Retina (tissue), 1 donor: ENCODE results near the gene COL6A1.

Experiments
- DNase-seq: peaks from one replicate; pipeline ENCODE4 v3.0.0-alpha.2; 2016

Gene COL6A1

GRCh38 chr21:45981151-45982091, at the start of gene COL6A1:
Gene COL6A1 (plus strand): TSS chr21:45981770. CDS start chr21:45981851, 81 bp downstream.
- peak; percentile 92 for DNase-seq

DNA sequence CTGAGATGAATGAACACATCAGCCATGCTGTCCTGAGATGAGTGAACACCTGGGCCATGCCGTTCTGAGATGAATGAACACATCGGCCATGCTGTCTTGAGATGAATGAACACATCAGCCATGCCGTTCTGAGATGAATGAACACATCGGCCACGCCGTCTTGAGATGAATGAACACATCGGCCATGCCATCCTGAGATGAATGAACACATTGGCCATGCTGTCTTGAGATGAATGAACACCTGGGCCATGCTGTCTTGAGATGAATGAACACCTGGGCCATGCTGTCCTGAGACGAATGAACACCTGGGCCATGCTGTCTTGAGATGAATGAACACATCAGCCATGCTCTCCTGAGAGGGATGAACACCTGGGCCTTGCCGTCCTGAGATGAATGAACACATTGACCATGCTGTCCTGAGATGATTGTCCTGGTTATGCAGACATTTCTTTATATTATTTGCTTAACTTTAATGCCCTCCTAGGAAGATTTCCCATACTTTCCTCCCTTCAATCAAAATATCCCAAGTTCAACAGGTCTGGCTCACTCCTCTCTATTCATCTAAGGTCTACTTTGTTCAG, 48.6 kb upstream of the COL6A1 start:
- DNase-seq = no peak

GRCh38 chr21:45934085-45934484, 47.5 kb upstream of the COL6A1 start:
- DNase-seq = no peak

- DNase-seq = no peak
Observed at GRCh38 chr21:45934554-45934953, 47.0 kb upstream of the COL6A1 start.

GRCh38 chr21:45935628-45936027, 45.9 kb upstream of the COL6A1 start:
- no peak for DNase-seq

GRCh38 chr21:45937721-45938452, 43.7 kb upstream of the COL6A1 start:
- no peak for DNase-seq

- DNase-seq = no peak
Observed at GRCh38 chr21:45938453-45938755, 43.2 kb upstream of the COL6A1 start.

DNA sequence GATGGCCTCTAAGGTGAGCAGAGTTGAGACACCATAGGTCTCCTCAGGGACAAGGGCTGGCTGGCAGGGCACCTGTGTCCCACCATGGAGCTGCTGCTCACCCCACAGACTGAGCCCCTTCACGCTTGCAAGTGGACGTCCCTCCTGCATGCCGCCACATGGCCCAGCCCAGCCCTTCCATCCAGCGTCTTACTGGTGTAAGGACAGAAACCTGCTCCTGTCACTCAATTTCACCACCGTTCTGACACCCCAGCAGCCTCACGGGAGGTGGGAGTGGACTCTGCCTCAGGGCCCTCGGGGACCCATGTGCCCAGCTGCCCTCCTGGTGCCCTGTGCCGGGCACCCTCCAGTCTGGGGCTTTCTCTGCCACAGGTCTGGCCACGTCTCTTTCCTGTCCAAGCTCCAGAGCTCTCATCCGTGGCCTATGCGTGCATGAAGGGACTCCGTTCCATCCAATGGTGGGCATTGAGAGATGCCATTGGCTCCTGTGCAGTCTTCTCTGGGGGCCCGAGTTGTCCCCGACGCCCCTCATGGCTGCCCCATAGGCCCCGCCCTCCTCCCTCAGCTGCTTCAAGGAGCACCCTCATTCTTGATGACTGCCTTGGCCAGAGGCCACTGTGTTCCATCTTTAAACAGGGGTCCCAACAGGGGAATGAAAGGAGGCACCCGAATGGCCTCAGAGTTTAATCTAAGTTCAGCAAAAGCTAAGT, 42.6 kb upstream of the COL6A1 start:
- DNase-seq = no peak

DNA sequence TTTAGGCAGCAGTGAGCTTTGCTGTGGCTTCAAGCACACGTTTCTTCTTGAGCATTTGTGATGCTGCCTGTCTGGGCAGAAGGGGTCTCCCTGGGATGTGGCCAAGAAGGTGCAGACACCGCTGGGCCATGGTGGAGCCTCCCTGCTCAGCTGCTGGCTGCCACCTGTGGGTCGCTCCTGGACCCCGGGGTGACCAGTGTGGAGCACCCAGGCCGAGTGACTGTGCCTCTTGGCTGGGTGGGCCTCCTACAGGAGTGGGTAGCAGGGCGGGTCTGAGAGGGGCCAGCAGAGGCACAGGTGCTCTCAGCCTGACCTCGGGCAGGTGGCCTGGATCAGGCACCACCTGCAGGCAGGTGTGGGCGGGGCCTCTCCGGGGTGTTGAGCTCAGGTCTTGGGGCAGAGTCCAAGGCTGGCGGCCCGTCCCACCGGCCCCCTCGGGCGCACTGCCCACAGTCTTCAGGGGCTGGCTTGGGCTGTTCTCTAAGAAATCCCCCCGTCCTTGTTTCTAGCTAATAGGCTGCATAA, 42.0 kb upstream of the COL6A1 start:
- no peak for DNase-seq

DNA sequence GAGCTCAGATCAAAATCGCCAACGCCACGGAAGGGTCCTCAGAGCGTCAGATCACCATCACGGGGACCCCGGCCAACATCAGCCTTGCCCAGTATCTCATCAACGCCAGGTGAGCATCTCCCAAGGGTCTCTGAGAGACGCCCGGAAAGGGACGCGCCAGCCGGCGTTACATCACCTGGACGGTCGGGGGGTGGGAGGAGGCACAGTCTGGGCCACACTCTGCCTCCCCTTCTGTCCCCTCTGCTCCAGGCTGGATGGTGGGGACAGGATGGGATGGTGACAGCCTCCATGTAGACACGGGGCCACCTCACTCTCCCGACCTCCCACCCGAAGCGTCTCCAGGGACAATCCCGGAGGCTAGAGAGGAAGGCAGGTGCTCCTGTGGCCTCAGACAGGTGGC, 41.5 kb upstream of the COL6A1 start:
- DNase-seq = no peak

DNA sequence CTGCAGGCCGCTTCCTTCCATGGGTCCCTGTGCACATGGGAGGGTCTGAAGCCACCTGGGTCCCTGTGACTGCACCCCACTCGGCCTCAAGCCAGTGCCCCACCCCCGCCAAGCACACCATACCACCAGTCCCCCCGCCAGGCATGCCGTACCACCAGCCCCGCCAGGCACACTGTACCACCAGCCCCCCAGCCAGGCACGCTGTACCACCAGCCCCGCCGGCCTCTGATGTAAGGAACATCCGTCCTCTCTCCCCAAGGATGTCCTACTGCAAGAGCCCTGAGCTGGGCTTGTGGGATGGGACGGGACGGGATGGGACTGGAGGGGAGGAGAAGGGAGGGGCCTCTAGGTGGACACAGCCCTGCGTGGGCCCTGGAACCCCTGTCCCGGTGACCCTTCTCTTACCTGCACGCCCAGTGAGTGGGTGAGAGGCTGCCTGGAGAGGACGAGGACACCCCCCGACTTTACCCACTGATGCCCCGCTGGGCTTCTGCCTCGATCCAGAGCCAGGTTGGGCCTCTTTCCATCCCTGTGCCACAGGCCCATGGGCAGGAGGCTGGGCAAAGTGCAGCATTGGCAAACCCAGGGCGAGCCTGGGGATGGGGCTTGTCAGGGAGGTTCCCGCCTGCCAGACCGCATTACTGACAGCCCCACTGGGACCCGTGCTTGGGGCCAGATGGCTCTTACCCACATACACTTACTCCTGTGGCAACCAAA, 40.8 kb upstream of the COL6A1 start:
- DNase-seq = no peak

DNA sequence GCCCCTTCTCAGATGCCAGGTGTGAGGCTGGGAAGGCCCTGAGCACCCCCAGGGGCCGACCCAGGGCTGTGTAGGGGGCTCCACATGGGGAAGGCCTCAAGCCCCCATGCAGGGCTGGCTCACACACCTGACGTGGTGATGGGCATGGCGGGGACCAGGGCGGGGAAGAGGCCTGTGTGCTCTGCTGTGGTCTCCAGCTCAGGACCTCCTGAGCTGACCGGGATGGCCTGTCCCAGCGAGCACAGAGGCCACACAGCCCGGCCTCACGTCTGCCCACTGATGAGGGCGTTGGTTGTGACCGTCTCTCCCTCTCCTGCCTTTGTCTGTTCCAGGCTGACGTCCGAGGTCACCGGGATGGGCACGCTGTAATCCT, 40.2 kb upstream of the COL6A1 start:
- no peak for DNase-seq

DNA sequence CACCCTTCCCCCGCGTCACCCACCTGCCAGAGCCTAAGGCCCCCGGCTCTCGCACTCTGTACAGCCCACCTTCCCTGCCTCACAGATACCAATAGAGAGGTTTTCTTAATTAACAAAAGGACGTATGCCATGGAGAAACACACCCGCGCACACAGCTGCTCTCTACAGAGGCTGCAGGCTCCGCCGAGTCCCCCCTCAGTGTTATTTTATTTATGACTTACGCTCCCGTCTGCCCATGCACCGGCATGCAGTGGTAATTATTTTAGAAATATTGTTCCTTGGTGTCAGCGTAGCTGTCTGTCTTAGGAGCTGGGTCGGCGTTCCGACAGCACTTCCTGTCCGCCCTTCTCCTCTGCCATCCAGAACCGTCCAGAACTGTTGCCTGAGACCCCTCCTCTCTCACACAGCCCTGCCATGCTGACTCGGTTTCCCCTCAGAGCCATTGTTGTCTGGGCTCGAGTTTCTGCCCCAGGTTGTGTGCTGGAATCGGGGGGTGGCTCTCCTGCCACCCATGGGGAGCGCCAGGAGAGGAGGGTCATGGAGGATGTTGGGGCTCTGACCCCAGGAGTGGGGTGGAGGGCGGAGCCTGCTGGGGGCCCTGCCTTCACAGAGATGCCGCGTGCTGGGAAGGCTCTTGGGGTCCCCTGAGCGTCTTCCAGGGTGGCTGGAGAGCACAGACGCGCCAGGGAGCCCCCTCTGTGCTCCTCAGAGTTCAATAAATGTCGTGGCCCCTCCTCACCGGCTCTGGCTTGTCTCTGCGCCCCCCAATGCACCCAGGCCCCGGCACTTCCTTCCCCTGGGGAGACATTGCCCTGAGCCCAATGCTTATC, 39.6 kb upstream of the COL6A1 start:
- no peak for DNase-seq

- DNase-seq = no peak
Observed at GRCh38 chr21:45942755-45943629, 38.6 kb upstream of the COL6A1 start.

GRCh38 chr21:45943630-45944540, 37.7 kb upstream of the COL6A1 start:
- DNase-seq = no peak

DNA sequence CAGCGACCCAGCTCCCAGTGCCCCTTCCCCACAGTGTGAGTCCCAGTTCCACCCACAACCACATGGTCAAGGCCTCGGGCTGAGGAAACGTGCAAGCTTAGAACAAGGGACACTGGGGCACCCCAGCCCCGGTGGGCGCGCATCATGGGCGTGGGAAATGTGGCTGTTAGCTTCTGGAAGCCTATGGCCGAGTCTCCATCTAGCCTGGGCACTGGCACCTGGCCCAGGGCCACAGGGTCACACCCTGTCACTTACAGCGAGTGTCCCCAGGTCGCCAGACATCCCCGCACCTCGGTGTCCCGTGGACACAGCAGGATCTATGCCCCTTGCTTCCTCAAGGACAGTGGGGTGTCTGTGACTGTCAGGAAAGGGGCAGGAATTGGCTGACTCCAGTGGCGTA, 37.0 kb upstream of the COL6A1 start:
- no peak for DNase-seq

DNA sequence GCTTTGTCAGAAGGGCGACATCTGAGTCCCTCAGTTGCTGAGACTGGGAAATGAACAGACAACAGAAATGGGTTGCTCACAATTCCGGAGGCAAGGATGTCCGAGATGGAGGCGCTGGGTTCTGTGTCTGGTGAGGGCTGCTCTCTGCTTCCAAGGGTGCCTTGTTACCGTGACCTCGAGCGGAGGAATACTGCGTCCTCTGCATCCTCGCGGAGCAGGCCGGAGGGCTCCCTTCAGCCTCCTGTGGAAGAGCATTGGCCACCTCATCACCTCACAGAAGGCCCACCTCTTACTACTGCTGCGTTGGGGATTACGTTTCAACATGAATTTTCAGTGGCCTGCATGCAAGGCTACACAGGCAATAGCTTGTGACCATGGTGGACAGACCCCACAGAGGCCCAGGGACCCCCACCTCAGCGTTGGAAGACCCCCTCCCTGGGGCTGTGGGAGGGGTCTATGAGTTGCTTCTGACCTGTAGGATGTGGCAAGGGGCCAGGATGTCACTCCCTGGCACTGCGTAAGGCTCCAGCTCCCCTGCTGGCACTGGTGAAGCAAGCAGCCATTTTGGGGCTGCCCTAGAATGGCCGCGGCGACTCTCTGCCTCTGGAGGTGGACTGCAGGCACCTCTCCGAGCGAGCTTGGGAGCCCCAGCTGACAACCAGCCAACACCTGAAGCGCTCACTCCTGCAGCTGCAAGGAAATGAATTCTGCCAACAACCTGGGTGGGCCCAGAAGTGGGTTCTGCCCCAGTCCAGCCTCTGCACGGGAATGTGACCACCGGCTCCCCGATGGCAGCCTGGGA, 36.3 kb upstream of the COL6A1 start:
- DNase-seq = no peak

DNA sequence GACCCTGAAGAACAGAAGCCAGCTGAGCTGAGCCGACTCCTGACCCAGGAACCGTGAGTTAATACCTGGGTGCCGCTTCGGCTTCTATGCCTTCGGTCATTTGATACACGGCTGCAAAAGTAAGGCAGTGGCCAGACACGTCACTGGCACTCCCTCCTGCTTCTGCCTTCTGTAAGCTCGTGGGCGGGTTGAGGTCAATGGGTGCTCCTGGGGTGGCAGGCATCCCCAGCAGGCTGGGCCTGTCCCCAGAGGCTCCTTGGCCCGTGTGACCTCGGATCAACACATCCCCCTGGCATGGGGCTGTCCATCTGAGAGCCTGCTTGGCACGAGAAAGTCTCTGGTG, 35.7 kb upstream of the COL6A1 start:
- DNase-seq = no peak

DNA sequence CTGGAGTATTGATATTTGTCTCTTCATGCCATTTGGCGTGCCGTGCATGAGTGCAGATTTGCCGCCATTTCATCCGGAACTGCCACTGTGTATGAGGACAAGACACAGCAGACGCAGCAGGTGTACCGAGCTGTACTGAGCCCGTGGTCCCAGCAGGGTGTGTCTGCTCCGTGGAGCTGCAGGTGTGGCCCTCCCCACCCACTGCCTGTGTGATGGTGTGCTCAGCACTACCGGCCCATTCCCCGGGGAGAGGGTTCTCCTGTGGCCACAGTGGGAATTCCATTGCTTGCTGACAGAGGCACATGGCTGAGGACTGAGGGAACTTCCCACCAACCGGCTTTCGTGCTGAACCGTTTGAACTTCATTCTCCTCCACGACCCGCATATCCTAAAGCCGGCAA, 34.3 kb upstream of the COL6A1 start:
- no peak for DNase-seq
